OCI-LY1 (cell line): ENCODE measurements around the gene RASL10B.

Experiments
- EZH2 ChIP-seq: fragments of 200-600 bp; sonication (generic), shearing (Covaris generic); IDR thresholded peaks from 2 replicates; pipeline ENCODE4 v1.8.0; 2017; ENCODE audit warnings: borderline replicate concordance, mixed run types, mild to moderate bottlenecking, antibody characterized with exemption, low read length, moderate library complexity, mixed read lengths
- TF ChIP-seq, protein P1 (sequence below): fragments of 200-600 bp; sonication (generic), shearing (Covaris generic); IDR thresholded peaks from 2 replicates; pipeline ENCODE4 v1.5.1; 2017; ENCODE audit warnings: mild to moderate bottlenecking, antibody characterized with exemption, low read length, moderate library complexity, mixed read lengths

DNA sequence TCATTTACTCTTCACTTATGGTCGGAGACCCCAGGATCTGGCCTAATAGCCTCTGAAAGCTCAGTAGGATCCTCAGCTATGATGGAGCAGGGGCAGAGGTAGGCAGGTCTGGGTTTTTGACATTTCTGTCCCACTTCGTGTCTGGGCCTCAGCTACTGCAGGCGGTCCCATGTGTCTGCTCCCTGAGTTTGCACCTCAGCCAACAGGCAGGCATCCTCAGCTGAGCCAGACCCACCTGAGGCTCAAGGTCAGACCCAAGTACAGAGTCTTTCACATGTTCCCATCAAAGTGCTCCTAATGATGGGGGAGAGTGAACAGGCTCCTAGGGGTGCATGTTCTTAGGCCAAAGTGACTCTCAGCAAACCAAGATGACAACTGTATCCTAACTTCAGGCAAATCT, 2.9 kb upstream of the RASL10B start:
- TF ChIP-seq, protein P1, sequence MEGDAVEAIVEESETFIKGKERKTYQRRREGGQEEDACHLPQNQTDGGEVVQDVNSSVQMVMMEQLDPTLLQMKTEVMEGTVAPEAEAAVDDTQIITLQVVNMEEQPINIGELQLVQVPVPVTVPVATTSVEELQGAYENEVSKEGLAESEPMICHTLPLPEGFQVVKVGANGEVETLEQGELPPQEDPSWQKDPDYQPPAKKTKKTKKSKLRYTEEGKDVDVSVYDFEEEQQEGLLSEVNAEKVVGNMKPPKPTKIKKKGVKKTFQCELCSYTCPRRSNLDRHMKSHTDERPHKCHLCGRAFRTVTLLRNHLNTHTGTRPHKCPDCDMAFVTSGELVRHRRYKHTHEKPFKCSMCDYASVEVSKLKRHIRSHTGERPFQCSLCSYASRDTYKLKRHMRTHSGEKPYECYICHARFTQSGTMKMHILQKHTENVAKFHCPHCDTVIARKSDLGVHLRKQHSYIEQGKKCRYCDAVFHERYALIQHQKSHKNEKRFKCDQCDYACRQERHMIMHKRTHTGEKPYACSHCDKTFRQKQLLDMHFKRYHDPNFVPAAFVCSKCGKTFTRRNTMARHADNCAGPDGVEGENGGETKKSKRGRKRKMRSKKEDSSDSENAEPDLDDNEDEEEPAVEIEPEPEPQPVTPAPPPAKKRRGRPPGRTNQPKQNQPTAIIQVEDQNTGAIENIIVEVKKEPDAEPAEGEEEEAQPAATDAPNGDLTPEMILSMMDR, result no peak
- TF ChIP-seq EZH2, result no peak
